Astrocyte (in vitro differentiated cells and primary cell): ENCODE results near the gene HOXA7.

ENCODE experiments used
- CTCF ChIP-seq: IDR thresholded peaks from 2 replicates; pipeline ENCODE4 v1.5.1; 2011; ENCODE audit warnings: low read depth, mild to moderate bottlenecking, inconsistent platforms, low read length, moderate library complexity; ENCODE audit not compliant: insufficient read depth
- EZH2 ChIP-seq: IDR thresholded peaks from 2 replicates; pipeline ENCODE4 v1.6.1; 2012; ENCODE audit warnings: mild to moderate bottlenecking, low read length, inconsistent platforms; ENCODE audit not compliant: insufficient read depth

- TF ChIP-seq CTCF: no peak
- TF ChIP-seq EZH2: peak; percentile 92
These were observed 16.5 kb upstream of the HOXA7 start for GRCh38 chr7:27172823-27173510.
